HG02798 (cell line): ENCODE data around the gene TMEM86A.

Source experiments
- ATAC-seq: cut with Tn5 transposase; IDR thresholded peaks from one replicate; pipeline ENCODE4 v1.9.1; 2021; ENCODE audit warnings: mild to moderate bottlenecking; ENCODE audit not compliant: unreplicated experiment, poor library complexity

Gene TMEM86A

GRCh38 chr11:18699848-18700261 is 1.3 kb downstream of the TMEM86A start:
- no peak for ATAC-seq

- ATAC-seq = no peak
Measured at GRCh38 chr11:18700375-18700774, 1.8 kb downstream of the TMEM86A start.

GRCh38 chr11:18700872-18701271 is 2.3 kb downstream of the TMEM86A start:
- no peak for ATAC-seq

GRCh38 chr11:18701614-18702216 is 3.1 kb downstream of the TMEM86A start:
- no peak for ATAC-seq

- ATAC-seq = no peak
Measured at GRCh38 chr11:18703001-18703763, 4.6 kb downstream of the TMEM86A start.

- ATAC-seq = no peak
Measured at GRCh38 chr11:18704045-18704645, 5.6 kb downstream of the TMEM86A start.

GRCh38 chr11:18704698-18705097 is 6.1 kb downstream of the TMEM86A start:
- ATAC-seq = no peak

- no peak for ATAC-seq
Measured at GRCh38 chr11:18705651-18706281, 7.2 kb downstream of the TMEM86A start.

- peak; percentile 48 for ATAC-seq
Measured at GRCh38 chr11:18706330-18707243, 8.0 kb downstream of the TMEM86A start.

- ATAC-seq = no peak
Measured at GRCh38 chr11:18707811-18708340, 9.3 kb downstream of the TMEM86A start.

GRCh38 chr11:18709414-18709813 is 10.8 kb downstream of the TMEM86A start:
- ATAC-seq = no peak

- peak; percentile 45 for ATAC-seq
Measured at GRCh38 chr11:18710545-18710944, 12.0 kb downstream of the TMEM86A start.

GRCh38 chr11:18713646-18714442 is 15.3 kb downstream of the TMEM86A start:
- no peak for ATAC-seq

- no peak for ATAC-seq
Measured at GRCh38 chr11:18714443-18714780, 15.8 kb downstream of the TMEM86A start.

GRCh38 chr11:18715476-18715875 is 16.9 kb downstream of the TMEM86A start:
- ATAC-seq = no peak

GRCh38 chr11:18720091-18720807 is 21.7 kb downstream of the TMEM86A start:
- ATAC-seq = no peak

GRCh38 chr11:18720808-18721560 is 22.4 kb downstream of the TMEM86A start:
- peak; percentile 91 for ATAC-seq
